Glomerular visceral epithelial cell (primary cell): Measurements from ENCODE around the gene SFT2D1.
"Not testable (repeated sequence)": the region's sequence is repeated elsewhere in the genome, so short reads cannot be mapped to it uniquely, and the experiment has no call there.

Source experiments
- DNase-seq: peaks from one replicate; pipeline ENCODE4 v3.0.0-alpha.2; 2016; ENCODE audit errors: extremely low spot score

SFT2D1 gene

DNA sequence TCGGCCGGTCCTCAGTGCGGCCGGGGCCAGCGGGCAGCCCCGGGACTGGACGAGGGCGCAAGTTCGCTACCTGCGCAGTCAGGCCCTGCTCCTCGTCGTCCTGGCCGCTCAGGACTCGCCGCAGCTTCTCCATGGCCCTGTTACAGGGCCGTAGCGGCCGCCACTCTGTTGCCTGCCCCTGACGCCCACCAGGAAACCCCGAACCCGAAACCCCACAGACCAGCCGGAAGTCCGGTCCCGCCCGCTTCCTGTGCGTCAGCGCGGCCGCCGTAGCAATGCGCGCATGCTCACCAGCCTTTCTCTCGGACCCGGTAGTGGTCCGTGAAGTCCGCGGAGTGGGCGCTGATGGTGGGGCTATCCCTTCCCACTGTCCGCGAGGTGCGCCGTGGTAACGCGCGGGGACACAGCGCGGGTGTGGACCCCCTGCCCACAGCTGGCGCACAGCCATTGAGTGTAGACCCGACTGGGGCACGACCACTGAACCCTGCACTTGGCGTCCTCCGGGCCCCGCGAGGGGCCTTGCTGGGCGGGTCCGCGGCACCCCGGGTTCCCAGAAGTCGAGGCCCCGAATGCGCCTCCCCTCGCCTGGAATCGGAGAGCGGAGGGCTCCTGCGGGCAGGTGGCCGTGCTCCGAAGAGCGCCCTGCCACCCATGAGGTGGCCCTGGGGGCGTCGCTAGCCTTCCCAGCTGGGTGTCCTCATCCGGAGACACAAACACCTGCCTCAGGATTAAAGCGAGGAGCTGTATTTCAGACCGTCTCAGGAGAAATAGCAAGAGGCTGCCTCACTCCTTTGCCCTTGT is at the start of gene SFT2D1:
Gene SFT2D1, minus strand, starts transcription at position 197 of the 801 bp plus-strand sequence. Its CDS starts 64 bp downstream, at position 133.
- DNase-seq = peak; percentile 84

DNA sequence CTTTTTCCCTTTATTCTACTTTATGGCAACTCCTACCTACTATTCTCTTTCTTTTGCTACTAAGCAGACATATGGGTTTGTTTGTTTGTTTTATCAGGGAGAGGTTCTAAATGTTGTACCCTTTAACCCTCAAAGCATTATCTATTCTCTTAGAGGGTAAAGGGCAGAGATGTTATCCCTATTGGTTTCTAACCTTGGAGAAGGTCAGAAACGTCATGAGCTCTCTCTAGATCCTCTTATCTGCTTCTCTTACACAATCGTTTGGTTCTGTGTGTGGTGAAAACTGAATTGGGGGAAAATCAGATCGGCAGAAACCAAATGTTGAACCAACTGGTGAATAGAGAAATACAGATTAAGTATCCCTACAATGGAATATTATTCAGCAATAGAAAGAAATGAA is 46.8 kb upstream of the SFT2D1 start:
- no peak for DNase-seq

DNA sequence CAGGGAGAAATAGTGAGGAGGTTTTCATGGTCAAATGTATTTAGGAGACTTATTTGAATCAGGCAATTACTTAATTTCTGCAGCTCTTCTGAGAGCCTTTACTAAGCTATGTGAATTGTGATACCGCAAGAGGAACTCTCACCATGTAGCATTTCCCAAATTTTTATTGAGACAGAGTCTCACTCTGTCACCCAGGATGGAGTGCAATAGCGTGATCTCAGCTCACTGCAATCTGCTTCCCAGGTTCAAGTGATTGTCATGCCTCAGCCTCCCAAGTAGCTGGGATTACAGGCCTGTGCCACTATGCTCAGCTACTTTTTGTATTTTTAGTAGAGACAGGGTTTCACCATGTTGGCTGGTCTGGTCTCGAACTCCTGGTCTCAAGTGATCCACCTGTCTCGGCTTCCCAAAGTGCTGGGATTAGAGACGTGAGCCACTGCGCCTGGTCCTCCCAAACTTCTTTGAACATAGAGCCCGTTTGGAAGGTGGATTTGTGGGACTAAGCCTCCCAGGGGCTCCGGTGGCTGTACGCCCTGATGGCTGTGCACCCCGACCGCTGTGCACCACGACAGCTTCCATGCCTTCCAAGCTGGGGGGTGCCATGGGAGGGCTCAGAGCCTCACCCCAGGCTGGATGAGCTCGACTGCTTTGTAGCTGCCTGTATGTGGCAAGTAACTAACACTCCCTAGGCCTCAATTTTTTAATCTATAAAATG is 46.1 kb upstream of the SFT2D1 start:
- no peak for DNase-seq

DNA sequence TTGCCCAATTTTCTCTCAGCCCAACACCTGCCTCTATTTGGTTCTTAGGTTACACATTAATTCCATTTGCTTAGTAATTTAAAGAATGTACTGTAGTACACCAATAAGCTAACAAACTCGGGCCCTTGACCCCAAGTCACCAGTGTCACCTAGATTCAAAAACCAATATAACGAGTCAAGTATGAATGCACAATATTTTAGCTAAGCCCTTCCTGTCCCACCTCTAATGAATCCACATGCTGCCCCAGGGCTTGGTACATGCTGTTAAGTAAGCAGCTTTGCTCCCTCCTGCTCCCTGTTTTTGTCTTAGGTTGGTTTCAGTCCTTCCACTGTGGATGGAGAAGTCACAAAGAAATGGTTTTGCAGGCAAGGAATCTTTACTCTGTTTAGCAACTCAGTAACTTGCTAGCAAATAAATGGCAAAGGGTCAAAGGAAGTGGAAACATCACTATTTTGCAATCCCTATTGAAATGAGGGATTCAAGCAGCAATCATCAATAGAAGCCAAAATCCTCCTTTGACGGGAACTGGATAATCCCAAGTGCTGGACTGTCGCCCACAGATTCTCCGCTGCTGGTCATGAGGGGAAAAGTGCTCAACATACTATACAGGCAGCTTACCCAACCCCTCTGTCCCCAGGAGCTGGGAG is 45.4 kb upstream of the SFT2D1 start:
- DNase-seq = no peak

DNA sequence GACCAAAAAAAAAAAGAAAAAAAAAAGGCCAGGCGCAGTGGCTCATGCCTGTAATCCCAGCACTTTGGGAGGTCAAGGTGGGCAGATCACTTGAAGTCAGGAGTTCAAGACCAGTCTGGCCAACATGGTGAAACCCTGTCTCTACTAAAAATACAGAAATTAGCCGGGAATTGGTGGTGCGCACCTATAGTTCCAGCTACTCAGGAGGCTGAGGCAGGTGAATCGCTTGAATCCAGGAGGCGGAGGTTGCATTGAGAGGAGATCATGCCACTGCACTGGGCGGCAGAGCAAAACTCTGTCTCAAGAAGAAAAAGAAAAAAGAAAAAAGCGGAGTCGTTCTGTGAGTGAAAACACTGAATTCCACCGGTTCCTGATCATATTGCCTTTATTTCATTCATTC is 44.8 kb upstream of the SFT2D1 start:
- not testable (repeated sequence) for DNase-seq

DNA sequence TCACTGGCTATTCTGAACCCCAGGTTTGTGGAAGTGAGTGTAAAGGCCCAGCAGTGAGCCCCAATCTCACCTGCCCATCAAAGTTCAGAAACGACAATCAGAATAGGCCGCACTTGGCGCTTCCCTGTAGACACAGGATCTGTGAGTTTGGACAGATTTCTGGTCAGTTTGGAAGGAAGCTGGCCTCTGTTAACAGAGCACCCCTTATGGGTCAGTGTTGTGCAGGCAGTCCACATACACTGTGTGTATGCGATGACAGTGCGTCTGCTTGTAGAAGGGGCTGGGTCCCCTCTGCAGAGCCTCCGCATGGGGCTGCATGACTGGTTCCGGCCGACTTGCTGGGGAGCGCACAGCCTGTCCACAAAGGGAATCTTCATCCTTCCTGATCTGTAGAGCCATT is 43.8 kb upstream of the SFT2D1 start:
- no peak for DNase-seq

DNA sequence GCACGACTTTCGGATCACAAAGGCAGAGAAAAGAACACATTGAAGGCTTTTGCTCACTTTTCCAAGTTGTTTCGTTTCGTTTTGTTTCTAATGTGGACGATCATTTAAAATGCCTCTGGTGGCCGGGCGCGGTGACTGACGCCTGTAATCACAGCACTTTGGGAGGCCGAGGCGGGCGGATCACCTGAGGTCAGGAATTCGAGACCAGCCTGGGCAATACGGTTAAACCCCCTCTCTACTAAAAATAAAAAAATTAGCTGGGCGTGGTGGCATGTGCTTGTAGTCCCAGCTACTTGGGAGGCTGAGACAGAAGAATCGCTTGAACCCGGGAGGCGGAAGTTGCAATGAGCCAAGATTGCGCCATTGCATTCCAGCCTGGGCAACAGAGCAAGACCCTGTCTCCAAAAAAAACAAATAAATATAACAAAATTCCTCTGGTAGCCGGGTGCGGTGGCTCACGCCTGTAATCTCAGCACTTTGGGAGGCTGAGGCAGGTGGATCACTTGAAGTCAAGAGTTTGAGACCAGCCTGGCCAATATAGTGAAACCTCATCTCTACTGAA is 41.5 kb upstream of the SFT2D1 start:
- not testable (repeated sequence) for DNase-seq

DNA sequence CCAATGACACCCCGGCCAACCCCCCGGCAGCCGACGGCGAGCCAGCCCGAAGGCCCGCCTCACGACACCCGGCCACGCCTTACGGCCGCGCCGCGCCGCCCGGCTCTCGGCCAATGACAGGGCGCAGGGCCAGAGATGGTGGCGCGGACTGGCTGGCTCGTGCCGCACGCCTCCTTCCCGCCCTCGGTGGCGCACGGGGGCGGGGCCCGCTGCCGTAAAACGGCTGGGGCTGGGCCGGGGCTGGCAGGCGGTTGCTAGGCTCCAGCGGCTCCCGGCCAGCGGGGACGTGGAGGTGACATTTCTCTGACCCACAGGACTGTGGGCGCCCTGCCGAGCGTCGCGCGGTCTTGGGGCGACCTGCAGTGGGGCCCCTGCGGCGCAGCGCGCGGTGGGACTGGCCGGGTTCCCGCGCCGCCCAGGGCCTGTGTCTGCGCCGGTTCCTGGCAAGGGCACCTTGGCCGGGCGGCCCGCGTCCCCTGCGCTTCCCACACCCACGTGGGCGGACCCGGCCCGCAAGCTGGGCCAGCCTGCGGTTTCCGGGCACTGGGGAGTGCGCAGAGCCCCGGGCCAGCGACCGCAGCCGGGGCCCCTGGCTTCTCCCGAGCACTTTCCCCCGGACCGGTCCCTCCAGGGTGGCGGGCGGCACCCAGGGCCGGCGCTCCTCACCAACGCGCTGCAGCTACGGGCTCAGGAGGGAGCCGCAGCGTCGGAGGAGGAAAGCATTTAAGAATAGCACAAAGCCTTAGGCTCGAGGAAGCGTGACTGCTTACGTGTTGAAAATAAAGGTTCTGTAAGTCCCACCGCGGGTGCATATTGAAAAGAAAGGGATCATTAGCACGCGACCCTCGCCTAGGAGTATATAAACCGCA is 40.8 kb upstream of the SFT2D1 start, which contains the start of gene MPC1:
Gene MPC1, minus strand, starts transcription at position 8 of the 869 bp plus-strand sequence. CDS start 64 bp downstream, outside the sequence.
- peak; percentile 97 for DNase-seq

DNA sequence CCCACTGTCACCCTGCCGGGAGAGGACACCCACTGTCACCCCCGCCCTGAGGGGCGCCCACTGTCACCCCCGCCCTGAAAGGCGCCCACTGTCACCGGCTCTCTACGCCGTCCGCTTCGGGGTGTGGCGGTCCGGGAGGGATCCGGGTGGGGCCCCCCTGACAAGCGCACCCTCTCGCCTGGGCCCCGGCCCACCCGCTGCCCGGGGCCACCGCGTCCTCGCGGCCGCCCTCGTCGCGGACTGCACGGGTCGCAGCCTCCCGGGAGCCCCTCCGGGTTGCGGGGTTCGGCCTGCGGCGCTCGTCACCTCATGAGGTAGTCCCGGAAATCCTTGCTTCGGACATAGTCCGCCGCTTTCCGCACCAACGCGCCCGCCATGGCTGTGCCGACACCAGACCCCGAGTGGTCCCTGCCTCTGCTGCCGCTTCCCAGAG is 40.2 kb upstream of the SFT2D1 start:
- DNase-seq = no peak

DNA sequence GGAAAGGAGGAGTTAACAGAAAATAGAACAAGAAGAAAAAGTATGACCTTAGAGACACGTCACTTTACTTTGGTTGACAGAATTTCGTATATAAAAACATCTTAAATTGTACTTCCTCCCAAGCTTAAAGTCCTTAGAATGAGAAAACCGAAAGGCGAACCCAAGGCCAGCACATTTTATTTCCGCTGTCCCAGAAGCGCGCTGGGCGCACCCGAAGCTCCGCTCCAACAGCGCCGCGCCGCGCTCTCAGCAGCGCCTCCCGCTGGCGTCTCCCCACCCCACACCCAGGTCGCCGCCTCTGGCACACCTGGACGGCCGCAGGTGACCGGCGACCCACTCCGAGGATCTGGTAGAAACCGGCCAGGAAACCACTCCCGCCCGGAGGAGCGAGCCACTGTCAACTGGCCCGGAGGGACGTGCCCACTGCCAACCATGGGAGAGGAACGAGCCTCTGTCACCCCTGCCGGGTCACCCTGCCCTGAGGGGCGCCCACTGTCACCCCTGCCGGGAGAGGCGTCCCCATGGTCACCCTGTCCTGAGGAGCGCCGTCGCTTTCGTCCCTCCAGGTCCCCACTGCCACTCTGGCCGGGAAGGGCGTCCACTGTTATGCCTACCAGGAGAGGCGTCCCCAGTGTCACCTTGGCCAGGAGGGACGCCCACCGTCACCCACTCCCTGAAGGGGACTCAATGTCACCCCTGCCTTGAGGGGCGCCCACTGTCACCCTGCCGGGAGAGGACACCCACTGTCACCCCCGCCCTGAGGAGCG is 39.6 kb upstream of the SFT2D1 start:
- DNase-seq = peak; percentile 61

DNA sequence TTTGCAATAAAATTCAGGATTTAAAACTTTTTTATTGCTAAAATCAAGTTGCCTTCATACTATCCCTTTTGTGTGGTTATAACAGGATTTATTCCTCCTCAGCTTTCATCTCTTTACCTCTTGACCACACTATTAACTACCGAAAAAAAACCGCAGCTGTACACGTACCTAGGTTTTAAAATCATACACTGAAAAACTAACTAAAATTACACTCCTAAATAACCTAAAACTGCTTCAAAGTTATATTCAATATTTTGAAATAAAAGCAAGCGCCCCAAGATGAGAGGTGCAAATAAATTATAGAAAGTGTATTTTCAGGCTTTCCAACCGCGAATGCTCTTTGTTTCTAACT is 39.0 kb upstream of the SFT2D1 start:
- DNase-seq = no peak

DNA sequence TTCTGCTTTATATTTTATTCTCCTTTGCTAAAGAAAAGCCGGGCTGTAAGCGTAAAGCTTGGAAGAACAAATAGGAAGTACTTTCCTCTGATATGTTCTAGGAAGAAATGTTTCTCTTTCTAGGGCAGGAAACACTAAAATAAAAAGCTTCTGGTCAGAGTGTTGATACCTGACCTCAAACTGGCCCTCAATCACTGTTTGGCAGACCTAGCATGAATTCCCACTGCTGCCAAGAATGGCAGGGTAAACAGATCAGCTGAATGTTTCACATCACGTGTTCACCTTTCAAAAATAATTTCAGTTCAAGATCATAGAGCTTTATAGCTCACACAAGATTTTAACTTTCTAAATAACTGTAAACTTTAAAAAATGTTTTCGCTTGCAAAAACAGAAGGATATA is 37.5 kb upstream of the SFT2D1 start:
- DNase-seq = no peak

DNA sequence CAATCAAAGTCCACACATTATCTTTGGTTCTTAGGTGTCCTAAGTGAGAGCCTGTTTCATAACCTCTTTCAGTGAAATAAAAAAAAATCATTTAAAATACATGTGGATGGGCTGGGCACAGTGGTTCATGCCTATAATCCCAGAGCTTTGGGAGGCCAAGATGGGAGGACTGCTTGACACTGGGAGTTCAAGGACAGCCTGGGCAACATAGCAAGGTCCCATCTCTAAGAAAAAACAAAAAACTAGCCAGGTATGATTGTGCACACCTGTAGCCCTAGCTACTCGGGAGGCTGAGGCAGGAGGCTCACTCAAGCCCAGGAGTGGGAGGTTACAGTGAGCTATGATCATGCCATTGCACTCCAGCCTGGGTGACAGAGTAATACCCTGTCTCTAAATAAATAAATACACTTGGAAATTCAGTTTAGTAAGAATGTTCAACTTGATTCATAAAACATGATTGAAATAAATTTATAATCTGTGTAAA is 36.8 kb upstream of the SFT2D1 start:
- no peak for DNase-seq

DNA sequence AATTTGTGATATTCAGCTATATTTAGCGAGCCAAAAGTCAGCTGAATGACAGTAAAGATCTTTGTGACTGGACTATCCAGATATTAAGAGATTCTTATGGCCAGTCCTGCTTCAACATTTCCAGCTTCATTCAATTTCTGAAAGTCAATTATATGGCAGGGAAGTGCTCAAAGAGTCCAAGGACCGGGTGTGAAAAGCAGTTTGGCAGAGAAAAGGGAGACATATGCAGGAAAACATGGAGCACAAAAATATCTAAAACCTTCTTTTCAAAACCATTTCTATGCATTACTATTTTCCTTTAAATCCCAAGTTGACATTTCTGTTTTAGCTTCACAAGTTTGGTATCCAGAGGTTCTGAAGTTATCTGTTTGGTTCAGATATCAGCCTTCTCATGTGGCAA is 35.4 kb upstream of the SFT2D1 start:
- DNase-seq = no peak

DNA sequence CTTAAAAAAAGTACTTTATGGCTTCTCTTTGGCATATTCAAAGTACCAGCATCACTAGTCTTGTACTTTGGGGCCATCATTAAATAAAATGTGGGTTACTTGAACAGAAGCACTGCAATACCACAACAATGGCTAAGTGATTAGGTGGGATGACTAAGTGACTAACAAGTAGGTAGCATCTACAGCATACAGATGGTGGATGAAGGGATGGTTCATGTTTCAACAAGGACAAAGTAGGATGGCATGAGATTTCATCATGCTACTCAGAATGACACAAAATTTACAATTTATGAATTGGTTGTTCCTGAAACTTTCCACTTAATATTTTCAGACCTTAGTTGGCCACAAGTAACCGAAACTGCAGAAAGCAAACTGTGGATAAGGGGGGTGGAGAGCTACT is 32.7 kb upstream of the SFT2D1 start:
- DNase-seq = no peak

DNA sequence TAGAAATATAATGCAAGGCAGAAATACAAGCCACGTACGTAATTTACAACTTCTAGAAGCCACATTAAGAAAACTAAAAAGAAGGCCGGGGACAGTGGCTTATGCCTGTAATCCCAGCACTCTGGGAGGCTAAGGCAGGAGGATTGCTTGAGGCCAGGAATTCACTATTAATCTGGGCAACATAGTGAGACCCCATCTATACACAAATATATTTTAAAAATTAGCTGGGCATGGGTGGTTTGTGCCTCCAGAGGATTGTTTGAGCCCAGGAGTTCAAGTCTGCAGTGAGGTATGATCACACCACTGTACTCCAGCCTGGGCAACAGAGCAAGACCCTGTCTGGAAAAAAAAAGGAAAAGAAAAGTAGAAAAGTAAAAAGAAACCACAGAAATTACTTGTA is 28.1 kb upstream of the SFT2D1 start:
- DNase-seq = no peak

DNA sequence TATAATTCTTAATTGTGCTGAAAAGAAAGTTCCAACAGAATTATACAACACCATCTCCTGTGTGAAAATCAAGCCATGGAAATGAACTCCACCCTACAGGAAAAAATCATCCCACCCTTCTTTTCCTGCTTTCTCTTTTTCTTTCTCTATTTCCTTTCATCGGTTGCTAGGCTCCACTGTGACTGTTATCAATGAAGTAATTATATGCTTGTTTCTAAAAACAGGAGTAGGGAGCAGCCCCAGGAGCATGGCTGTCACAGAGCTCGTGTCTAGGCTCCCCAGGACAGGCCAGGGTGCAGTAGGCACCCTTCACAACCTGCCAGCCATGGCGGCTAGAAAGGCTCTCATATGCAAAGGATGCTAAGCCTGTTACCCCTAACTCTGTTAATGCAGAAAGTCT is 27.4 kb upstream of the SFT2D1 start:
- no peak for DNase-seq

DNA sequence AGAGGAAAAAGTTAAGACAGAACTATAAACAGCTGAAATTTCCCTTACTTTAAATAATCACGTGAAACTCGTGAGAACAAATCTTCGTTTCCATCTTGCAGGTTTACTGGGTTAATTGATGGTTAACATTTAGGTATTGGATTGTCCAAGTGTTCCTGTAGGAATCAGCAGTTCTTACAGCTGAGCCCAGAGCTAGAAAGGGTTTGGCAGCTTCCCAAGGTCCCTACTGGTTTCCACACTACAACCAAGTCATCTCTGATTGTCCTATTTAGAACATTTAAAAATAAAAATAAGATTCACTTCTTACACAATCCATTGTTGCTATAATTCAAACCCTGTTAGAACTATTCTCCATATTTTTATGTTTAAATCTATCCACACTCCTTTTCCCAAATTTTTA is 24.6 kb upstream of the SFT2D1 start:
- DNase-seq = no peak

DNA sequence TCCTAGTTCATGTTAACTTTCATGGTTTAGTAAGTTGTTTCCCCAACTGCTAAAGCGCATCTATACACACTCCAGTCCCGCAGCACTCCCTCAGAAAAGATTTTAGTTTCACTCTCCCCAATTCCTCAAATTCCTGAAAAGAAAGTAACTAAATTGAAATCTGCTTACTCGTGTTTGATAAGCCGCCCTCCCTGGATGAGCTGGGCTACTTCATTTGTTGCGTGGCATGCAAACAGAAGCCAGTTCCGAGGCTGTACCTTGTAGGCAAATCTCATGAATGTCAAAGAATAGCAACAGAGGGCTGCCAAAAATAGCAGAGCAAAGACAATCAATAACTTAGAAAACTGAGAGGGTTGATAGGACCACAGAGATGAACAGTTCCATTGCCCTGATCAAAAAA is 23.5 kb upstream of the SFT2D1 start:
- no peak for DNase-seq

DNA sequence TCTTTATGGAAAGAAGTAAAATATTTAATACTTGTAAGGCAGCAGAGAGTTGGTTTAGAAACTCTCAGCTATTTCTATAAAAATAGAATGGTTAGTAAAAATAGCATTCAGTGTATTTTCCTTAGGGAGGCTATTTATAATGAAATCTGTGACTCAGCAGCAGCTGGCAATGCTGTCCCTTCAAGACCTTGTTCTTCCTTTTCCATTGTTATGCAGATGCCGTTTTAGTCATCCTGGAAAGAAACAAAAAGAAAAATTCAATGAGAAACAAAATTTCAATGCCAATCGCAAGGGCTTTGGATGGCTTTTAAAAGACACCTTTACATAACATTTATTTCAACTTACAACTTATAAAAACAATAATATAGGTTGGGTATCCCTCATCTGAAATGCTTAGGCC is 22.9 kb upstream of the SFT2D1 start:
- no peak for DNase-seq

DNA sequence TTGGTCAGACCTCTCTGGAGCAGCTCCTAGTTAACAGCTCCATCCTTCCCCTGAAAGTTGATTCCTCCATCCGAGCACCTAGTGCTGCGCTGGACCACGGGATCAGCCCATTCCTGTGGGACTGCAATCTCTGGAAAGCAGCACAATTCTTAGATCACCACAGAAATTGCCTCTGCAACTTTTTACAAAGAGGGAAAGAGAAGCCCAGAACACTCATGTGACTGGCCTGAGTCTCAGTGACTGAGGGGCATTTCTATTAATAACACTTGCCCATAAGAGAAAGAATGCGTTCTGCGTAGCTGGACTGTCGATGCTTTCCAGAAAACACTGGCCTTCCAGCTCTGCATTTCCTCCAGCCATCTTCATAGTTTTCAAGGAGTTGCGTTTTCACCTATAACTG is 22.1 kb upstream of the SFT2D1 start:
- DNase-seq = no peak
